Measurements from ENCODE around the gene A1BG. TPM values are rescaled to one million over a fixed set of nuclear protein-coding genes. Genes with fewer than 3 reads are reported as not detected.

The A1BG gene
- polyA plus RNA-seq, 2 of the 4 experiments (the other 2 are of a cell fraction): 2.5 to 9.5 TPM

- TF ChIP-seq HOXB5 (CRISPR knock-in tag; IDR thresholded peaks at IDR 0.05): no peak
- TF ChIP-seq TFCP2L1 (CRISPR knock-in tag; IDR thresholded peaks at IDR 0.05): no peak
- TF ChIP-seq BHLHE40 (IDR thresholded peaks at IDR 0.05; ENCODE audit: low read depth, low read length): no peak
- no peak for TF ChIP-seq SMC3 (IDR thresholded peaks at IDR 0.05)
- TF ChIP-seq ZFP36 (IDR thresholded peaks at IDR 0.05; ENCODE audit: borderline replicate concordance, partially characterized antibody): no peak
- no peak for TF ChIP-seq JUNB (IDR thresholded peaks at IDR 0.05)
- no peak for ATAC-seq
- POLR2A ChIA-PET: no interaction called here
- CTCF ChIA-PET: interaction anchor here (0.6 to 1.3 kb wide), 3 partner anchors 9 to 60 kb away, joined by 3 to 4 read pairs (median 4); no protein-coding TSS in a partner anchor
- H3K4me1 ChIP-seq: no peaks in the 10 kb centered on the region
- no peak overlapping the region for H3K27ac ChIP-seq
- 56% methylated on average over 6 of the region's 6 CpGs for WGBS (ENCODE audit: missing lambda C conversion rate)
- no peak for FAIRE-seq
- no peak for DNase-seq (ENCODE audit: low read depth in 1 of 2, low spot score in 1 of 2)
- no peak overlapping the region for H3K4me3 ChIP-seq
- peaks cover 2% of the 10 kb centered on the region; the same call in 1 of the 3 replicates for H3K9me3 ChIP-seq
- H3K4me2 ChIP-seq: no peak overlapping the region
Measured at GRCh38 chr19:58354478-58355030, 1.3 kb upstream of the A1BG start.

- Histone ChIP-seq H3K4me1 (no peaks in the 10 kb centered on the region), H3K4me3 (no peak overlapping the region), H3K4me2 (no peak overlapping the region), H3K9me3 (peaks cover 2% of the 10 kb centered on the region; the same call in 1 of the 3 replicates), H3K27ac (no peak overlapping the region)
- FAIRE-seq: no peak
- DNase-seq (ENCODE audit: low read depth in 1 of 2, low spot score in 1 of 2): no peak
- WGBS (ENCODE audit: missing lambda C conversion rate): 72% methylated on average over 15 of the region's 15 CpGs
- TF ChIP-seq RCOR1 (IDR thresholded peaks at IDR 0.05; ENCODE audit: low read depth, low read length) (no peak), RNF2 (IDR thresholded peaks at IDR 0.05; ENCODE audit: borderline replicate concordance, low read depth) (no peak), RFX5 (IDR thresholded peaks at IDR 0.05) (no peak), MAX (IDR thresholded peaks at IDR 0.05) (no peak), ESRRA (IDR thresholded peaks at IDR 0.05; ENCODE audit: borderline replicate concordance, low read length) (no peak), ZNF302 (CRISPR knock-in tag; IDR thresholded peaks at IDR 0.05) (no peak)
- no peak for ATAC-seq
- CTCF ChIA-PET: interaction anchor here (1.3 kb wide), 1 partner anchor 9 kb away, joined by 4 read pairs; no protein-coding TSS in a partner anchor
- POLR2A ChIA-PET: interaction anchor here (3.4 kb wide), 1 partner anchor 9 kb away, joined by 13 read pairs; the partner anchor contains the start of gene ZNF497
Measured at GRCh38 chr19:58353717-58354477, 605 bp upstream of the A1BG start.

- DNase-seq (ENCODE audit: low read depth in 1 of 2, low spot score in 1 of 2) (no peak), FAIRE-seq (no peak), ATAC-seq (no peak)
- CTCF ChIA-PET: interaction anchor here (1.0 kb wide), 1 partner anchor 10 kb away, joined by 3 read pairs; the partner anchor contains the start of gene ZNF497
- Histone ChIP-seq H3K4me1 (0 out of 3 replicates have a peak, but pooled peaks cover 6% of the 10 kb centered on the region), H3K4me3 (no peak overlapping the region), H3K4me2 (no peak overlapping the region), H3K27ac (no peak overlapping the region), H3K9me3 (peaks cover 4% of the 10 kb centered on the region; the same call in 1 of the 3 replicates)
- TF ChIP-seq HOXB5 (CRISPR knock-in tag; IDR thresholded peaks at IDR 0.05) (no peak), CTCF (IDR thresholded peaks at IDR 0.05) (no peak)
- 80% methylated on average over 23 of the region's 23 CpGs for WGBS (ENCODE audit: missing lambda C conversion rate)
- POLR2A ChIA-PET: interaction anchor here (3.4 kb wide), 1 partner anchor 10 kb away, joined by 13 read pairs; the partner anchor contains the start of gene ZNF497
Measured at GRCh38 chr19:58351990-58352755, 1.1 kb downstream of the A1BG start.

GRCh38 chr19:58351558-58351878, 1.8 kb downstream of the A1BG start:
- FAIRE-seq: no peak
- Histone ChIP-seq H3K9me3 (peaks cover 6% of the 10 kb centered on the region; the same call in 1 of the 3 replicates), H3K27ac (no peak overlapping the region), H3K4me3 (no peak overlapping the region), H3K4me2 (no peak overlapping the region), H3K4me1 (0 out of 3 replicates have a peak, but pooled peaks cover 8% of the 10 kb centered on the region)
- CTCF ChIA-PET: no interaction called here
- no peak for ATAC-seq
- TF ChIP-seq CTCF (IDR thresholded peaks at IDR 0.05): no peak
- no peak for DNase-seq (ENCODE audit: low read depth in 1 of 2, low spot score in 1 of 2)
- 90% methylated on average over 9 of the region's 9 CpGs for WGBS (ENCODE audit: missing lambda C conversion rate)
- POLR2A ChIA-PET: interaction anchor here (3.4 kb wide), 1 partner anchor 11 kb away, joined by 13 read pairs; the partner anchor contains the start of gene ZNF497
